Suppressor macrophage treated with lipopolysaccharide for 1 hour (primary cell): Measurements from ENCODE around the gene CD276.
"Not testable (repeated sequence)": the region's sequence is repeated elsewhere in the genome, so short reads cannot be mapped to it uniquely, and the experiment has no call there.

ENCODE experiments used
- DNase-seq, 3 donors: peaks; one replicate each; pipeline ENCODE4 v3.0.0-alpha.2; 2020 to 2022

CD276 gene

GRCh38 chr15:73683777-73684580 lies at the start of gene CD276:
Gene CD276, plus strand, starts transcription at chr15:73684383. Its CDS starts 15,257 bp downstream, at chr15:73699640.
- peak; percentile 98 for DNase-seq

DNA sequence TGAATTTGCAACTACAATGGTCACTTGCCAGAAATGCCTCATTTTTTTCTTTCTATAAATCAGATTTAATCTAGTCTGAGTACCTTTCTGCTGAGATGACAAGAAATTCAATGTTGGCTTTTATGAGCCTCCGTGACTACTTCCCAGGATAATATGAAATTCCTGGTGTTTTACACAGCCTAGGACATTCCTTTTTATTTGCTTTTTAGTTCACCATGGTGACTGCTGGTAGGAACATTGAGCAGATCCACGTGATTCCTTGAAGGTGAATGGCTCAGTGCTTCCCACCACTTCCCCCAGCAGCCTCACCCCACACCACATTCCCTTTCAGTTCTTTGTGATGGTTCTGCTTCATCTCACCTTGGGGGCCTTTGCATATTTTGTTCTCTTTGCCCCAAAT lies 46.7 kb upstream of the CD276 start:
- DNase-seq = no peak

DNA sequence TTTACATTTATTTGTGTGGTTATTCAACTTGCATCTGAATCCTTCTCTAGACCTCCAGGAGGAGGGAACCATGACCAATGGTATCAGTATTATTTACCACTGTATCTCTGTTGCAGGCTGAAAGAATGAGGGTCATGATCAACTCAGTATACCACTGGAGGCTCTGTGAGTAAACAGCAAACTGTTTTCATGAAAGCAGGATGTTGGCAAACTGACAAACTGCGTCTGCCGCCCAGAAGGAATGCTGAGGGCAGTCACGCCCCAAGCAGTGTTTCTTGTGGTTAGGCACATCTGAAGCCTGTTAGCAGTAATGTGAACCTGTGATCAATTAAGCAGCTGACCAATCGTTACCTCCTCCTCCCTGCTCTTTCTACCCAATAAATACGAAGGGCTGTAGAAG lies 44.7 kb upstream of the CD276 start:
- not testable (repeated sequence) for DNase-seq

DNA sequence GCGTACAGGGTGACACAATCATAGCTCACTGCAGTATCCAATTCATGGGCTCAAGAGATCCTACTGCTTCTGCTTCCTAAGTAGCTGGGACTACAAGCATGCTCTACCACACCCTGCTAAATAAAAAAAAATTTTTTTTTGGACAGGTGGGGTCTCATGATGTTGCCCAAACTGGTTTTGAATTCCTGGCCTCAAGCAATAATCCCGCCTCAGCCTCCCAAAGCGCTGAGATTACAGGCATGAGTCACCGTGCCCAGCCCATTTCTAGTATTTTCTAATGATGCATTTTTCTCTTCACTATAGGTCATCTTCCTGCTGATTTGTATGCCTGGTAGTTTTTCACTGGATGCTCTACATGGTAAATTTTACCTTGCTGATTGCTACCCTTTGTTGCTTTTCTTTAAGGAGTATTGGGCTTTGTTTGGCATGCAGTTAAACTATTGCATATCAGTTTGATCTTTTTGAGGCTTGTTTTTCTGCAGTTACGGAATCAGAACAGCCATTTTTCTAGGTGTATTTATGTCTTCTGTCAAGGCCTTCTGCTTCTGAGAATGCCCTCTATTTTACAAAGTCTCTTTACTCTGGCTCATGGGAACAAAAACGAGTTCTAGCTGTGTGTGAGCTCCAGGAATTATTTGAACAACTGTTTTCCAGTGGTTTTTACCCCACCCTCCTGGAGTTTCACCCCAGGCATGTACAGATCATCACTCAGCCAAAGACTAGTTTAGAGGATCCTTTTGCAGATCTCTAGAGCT lies 36.7 kb upstream of the CD276 start:
- DNase-seq = no peak

DNA sequence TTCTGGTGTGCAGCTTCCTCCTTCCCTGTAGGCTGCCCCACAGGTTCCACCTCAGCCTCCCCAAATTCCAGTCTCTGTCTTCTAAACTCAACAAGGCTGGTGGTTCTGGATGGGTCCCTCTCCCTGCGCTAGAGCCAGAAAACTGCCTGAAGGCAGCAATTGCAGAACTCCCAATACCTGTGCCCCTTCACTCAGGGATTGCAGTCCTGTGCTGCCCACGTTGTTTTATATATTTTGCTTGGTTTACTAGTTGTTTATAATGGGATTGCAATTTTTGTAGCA lies 36.2 kb upstream of the CD276 start:
- no peak for DNase-seq

GRCh38 chr15:73650416-73651126 lies 33.6 kb upstream of the CD276 start:
- DNase-seq = peak; percentile 85 to 98 (median 96)

- DNase-seq = no peak
Measured at GRCh38 chr15:73654659-73655058, 29.5 kb upstream of the CD276 start.

DNA sequence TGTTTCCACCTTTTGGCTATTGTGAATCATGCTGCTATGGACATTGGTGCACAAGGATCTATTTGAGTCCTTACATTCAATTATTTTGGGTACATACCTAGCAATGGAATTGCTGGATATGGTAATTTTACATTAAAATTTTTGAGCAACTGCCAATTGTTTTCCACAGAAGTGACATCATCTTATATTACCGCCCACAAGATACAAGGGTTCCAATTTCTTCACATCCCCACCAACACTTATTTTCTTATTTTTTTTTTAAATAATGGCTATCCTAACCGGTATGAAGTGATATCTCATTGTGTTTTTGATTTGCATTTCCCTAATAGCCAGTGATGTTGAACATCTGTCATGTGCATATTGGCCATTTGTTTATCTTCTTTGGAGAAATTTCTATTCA lies 28.5 kb upstream of the CD276 start:
- no peak for DNase-seq

DNA sequence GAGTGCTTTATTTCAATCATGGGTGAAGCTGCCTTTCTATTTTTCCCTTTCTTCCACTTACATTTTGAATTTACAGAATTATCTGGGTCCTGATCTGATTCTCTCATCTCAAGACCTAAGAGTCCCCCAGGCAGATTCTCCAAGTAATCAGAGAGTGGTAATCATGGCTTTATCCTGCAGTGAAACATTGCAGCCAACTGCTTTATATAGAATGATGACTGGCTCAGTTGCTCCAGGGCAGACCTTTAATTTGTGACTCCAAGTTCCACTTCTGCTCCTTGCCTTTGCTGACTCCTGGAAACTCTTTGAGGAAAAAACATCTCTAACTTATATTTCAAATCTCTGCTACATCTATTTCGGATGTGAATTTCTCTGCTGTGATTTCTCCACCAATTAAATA lies 25.5 kb upstream of the CD276 start:
- no peak for DNase-seq

DNA sequence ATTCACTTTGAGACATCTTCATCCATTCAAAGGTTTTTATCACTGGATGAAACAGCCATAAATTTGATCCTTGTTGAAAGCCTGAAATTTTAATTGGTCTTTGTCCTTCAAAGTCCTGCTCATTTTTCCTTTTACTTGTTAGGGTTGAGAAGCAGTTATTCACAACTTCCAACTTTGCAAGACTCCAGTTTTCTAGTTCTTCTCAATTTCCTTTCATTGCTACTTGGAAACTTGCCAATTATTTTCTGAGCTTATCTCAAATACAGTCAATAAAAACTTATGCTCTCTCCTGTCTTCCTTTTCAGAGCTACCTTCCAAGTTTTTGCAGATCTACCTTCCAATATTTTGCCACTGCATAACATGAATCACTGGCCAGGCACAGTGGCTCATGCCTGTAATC lies 23.7 kb upstream of the CD276 start:
- no peak for DNase-seq

GRCh38 chr15:73674587-73674986 lies 9.6 kb upstream of the CD276 start:
- no peak for DNase-seq

DNA sequence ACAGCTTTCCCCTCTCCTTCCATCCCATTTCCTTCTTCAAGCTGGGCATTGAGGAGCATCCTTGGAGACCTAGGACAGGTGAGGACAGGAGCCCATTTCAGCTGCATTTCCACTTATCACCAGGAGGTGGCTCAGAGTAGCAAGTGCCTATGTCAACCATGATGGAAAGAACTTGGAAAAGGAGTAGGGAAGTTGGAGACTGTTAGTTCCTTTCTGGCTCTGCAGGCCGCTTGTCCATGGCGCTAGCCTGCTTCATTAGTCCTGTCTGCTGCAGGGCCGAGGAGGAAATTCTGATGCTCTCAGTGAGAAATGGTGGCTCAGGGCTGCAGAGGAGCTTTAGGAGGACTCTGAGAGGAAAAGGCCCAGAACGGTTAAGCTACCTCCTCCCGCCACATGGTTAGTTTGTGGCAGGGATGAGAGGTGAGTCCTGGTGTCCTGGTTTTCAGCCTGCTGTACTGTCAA lies 7.0 kb upstream of the CD276 start:
- DNase-seq = peak; percentile 79 to 82 (median 80)

GRCh38 chr15:73677733-73678132 lies 6.5 kb upstream of the CD276 start:
- no peak for DNase-seq

DNA sequence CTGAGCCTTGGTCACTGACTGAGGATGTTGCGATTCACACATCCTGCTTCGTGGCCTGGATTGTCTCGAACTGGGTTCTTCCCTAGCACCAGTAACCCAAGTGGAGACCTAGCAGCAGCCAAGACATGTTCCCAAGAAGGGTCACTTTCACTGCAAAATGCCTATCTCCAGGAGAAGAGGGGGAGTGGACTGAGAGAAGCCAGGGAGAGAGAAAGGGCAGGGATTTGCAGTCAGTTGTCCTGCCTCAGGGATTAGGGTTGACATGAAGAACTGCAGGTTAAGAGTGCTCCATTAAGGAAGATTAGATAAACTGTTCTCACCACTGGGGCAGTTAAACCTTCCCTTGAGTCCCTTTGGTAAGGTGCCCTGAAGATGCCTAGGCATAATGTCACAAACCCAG lies 5.7 kb upstream of the CD276 start:
- DNase-seq = no peak

DNA sequence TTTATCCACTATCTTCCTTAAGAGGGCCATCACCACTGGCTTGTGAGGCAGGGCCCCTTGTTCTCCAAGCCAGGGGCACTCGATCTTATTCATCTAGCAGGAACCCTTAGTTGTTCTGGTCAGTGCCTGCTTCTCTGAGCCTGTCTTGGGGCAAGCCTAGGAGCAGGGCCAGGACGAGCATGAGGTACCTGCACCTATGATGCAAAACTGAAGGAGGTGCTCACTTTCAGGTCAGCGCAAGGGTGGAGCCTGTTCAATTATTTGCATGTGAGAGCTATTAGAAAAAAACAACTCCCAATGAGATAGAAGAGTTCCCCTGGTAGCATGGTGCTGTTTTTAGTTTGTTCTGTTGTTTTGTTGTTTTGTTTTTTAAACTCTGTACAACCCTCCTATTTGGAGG lies 5.0 kb upstream of the CD276 start:
- DNase-seq = no peak

- no peak for DNase-seq
Measured at GRCh38 chr15:73679964-73680363, 4.2 kb upstream of the CD276 start.

DNA sequence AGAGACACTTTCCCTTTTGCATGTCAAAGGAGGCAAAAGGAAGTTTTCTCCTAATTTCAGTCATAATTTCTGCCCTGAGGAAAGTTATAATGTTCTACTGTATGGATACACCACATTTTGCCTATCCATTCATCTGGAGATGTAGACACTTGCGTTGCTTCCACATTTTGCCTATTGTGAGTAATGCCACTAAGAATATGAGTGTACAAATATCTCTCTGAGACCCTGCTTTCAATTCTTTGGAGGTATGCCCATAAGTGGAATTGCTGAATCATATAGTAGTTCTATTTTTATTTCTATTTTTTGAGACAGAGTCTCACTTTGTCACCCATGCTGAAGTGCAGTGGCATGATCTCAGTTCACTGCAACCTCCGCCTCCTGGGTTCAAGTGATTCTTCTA lies 3.6 kb upstream of the CD276 start:
- peak in 1 of 3 donors; percentile 69 for DNase-seq

DNA sequence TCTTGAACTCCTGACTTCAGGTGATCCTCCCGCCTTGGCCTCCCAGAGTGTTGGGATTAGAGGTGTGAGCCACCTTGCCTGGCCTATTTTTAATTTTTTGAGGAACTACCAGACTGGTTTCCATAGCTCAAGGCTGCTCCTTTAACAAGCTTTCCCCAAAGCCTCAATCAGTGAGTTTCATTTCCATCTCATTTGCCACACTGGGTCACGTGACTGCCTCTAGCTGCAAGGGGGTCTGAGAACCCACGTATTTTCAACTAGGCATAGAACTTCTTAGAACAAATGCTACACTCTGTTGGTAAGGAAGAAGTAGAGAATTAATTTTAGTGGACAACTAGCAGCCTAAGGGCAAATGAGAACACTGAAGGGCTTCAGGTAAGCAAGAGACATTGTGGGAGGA lies 3.1 kb upstream of the CD276 start:
- DNase-seq = peak in 1 of 3 donors; percentile 41

GRCh38 chr15:73681856-73682599 lies 2.2 kb upstream of the CD276 start:
- no peak for DNase-seq

- no peak for DNase-seq
Measured at GRCh38 chr15:73682600-73683090, 1.5 kb upstream of the CD276 start.

- DNase-seq = no peak
Measured at GRCh38 chr15:73683257-73683776, 866 bp upstream of the CD276 start.
